ENCODE measurements around the gene KDM8. TPM values are rescaled to one million over a fixed set of nuclear protein-coding genes. Genes with fewer than 3 reads are reported as not detected.
"Not testable (repeated sequence)": the region's sequence is repeated elsewhere in the genome, so short reads cannot be mapped to it uniquely, and the experiment has no call there.

The KDM8 gene
- total RNA-seq, 1 donor from 2014 or later: 12.5 TPM

- H3K4me3 Mint-ChIP-seq (ENCODE audit: low read depth): no peak overlapping the region
- no peaks in the 10 kb centered on the region for H3K4me1 Mint-ChIP-seq (ENCODE audit: low read depth)
- no peak for DNase-seq (ENCODE audit: low spot score, unreplicated experiment)
- TF ChIP-seq CTCF (IDR thresholded peaks at IDR 0.05; ENCODE audit: unreplicated experiment): no peak
- H3K27me3 Mint-ChIP-seq: no peaks in the 10 kb centered on the region
- no peaks in the 10 kb centered on the region for H3K36me3 Mint-ChIP-seq (ENCODE audit: insufficient read depth)
- peaks cover 3% of the 10 kb centered on the region for H3K9me3 Mint-ChIP-seq (ENCODE audit: low read depth)
- no peak overlapping the region for H3K27ac Mint-ChIP-seq
Observed at GRCh38 chr16:27197004-27197403, 6.3 kb upstream of the KDM8 start.

- H3K27me3 Mint-ChIP-seq: no peaks in the 10 kb centered on the region
- H3K27ac Mint-ChIP-seq: no peak overlapping the region
- no peak for TF ChIP-seq CTCF (IDR thresholded peaks at IDR 0.05; ENCODE audit: unreplicated experiment)
- no peak overlapping the region for H3K4me3 Mint-ChIP-seq (ENCODE audit: low read depth)
- H3K36me3 Mint-ChIP-seq (ENCODE audit: insufficient read depth): no peaks in the 10 kb centered on the region
- peaks cover 2% of the 10 kb centered on the region for H3K4me1 Mint-ChIP-seq (ENCODE audit: low read depth)
- H3K9me3 Mint-ChIP-seq (ENCODE audit: low read depth): peaks cover 3% of the 10 kb centered on the region
- no peak for DNase-seq (ENCODE audit: low spot score, unreplicated experiment)
Observed at GRCh38 chr16:27198451-27199234, 4.7 kb upstream of the KDM8 start.

- no peak for TF ChIP-seq CTCF (IDR thresholded peaks at IDR 0.05; ENCODE audit: unreplicated experiment)
- H3K27ac Mint-ChIP-seq: no peak overlapping the region
- DNase-seq (ENCODE audit: low spot score, unreplicated experiment): no peak
- no peaks in the 10 kb centered on the region for H3K36me3 Mint-ChIP-seq (ENCODE audit: insufficient read depth)
- peaks cover 5% of the 10 kb centered on the region for H3K4me1 Mint-ChIP-seq (ENCODE audit: low read depth)
- H3K9me3 Mint-ChIP-seq (ENCODE audit: low read depth): peaks cover 3% of the 10 kb centered on the region
- no peak overlapping the region for H3K4me3 Mint-ChIP-seq (ENCODE audit: low read depth)
- no peaks in the 10 kb centered on the region for H3K27me3 Mint-ChIP-seq
Observed at GRCh38 chr16:27199235-27199586, 4.1 kb upstream of the KDM8 start.

- H3K9me3 Mint-ChIP-seq (ENCODE audit: low read depth): peaks cover 3% of the 10 kb centered on the region
- no peak overlapping the region for H3K27ac Mint-ChIP-seq
- H3K27me3 Mint-ChIP-seq: no peaks in the 10 kb centered on the region
- H3K36me3 Mint-ChIP-seq (ENCODE audit: insufficient read depth): no peaks in the 10 kb centered on the region
- no peak for DNase-seq (ENCODE audit: low spot score, unreplicated experiment)
- peaks cover 8% of the 10 kb centered on the region for H3K4me1 Mint-ChIP-seq (ENCODE audit: low read depth)
- TF ChIP-seq CTCF (IDR thresholded peaks at IDR 0.05; ENCODE audit: unreplicated experiment): no peak
- H3K4me3 Mint-ChIP-seq (ENCODE audit: low read depth): no peak overlapping the region
Observed at GRCh38 chr16:27199736-27200135, 3.6 kb upstream of the KDM8 start.

GRCh38 chr16:27200914-27201313 lies 2.4 kb upstream of the KDM8 start:
- H3K9me3 Mint-ChIP-seq (ENCODE audit: low read depth); H3K4me1 Mint-ChIP-seq (ENCODE audit: low read depth); H3K27ac Mint-ChIP-seq; H3K27me3 Mint-ChIP-seq; DNase-seq (ENCODE audit: low spot score, unreplicated experiment); H3K36me3 Mint-ChIP-seq (ENCODE audit: insufficient read depth); H3K4me3 Mint-ChIP-seq (ENCODE audit: low read depth): not testable (repeated sequence)

GRCh38 chr16:27202923-27203506 lies 311 bp upstream of the KDM8 start:
- no peak for DNase-seq (ENCODE audit: low spot score, unreplicated experiment)
- Mint-ChIP-seq H3K9me3 (ENCODE audit: low read depth) (peaks cover 3% of the 10 kb centered on the region), H3K4me3 (ENCODE audit: low read depth) (peak overlapping the region; percentile 98), H3K36me3 (ENCODE audit: insufficient read depth) (no peaks in the 10 kb centered on the region), H3K4me1 (ENCODE audit: low read depth) (peaks cover 8% of the 10 kb centered on the region), H3K27ac (peak overlapping the region; percentile 100), H3K27me3 (no peaks in the 10 kb centered on the region)
- TF ChIP-seq CTCF (IDR thresholded peaks at IDR 0.05; ENCODE audit: unreplicated experiment): no peak

Measured in progenitor cell of endocrine pancreas (in vitro differentiated cells).